SHP77 treated with DMSO at 0.1 percent for 48 hours (cell line): Measurements from ENCODE around the gene MMP8.

Experiments used
- DNase-seq: peaks from one replicate; lab custom pipeline; 2025; lab: John Stamatoyannopoulos, UW

Gene MMP8

GRCh38 chr11:102719620-102720277, 5.0 kb downstream of the MMP8 start:
- DNase-seq = no peak

DNA sequence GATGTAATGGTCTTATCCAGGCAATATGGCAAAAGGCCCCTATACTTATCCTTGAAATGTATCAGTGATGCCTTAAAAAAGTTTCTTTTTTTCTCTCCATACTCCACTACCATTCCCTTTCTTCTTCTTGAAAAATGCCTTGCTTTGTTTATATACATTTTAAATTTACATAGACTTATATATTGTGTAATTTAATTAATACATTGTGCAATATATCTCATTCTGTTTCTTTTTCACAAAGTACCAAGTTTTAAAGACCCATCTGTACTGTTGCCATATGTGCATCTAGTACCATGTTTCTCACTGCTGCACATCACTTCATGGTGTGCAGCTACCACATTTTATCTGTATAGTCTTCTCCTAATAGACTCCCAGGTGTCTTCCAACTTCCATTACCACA, 7.5 kb downstream of the MMP8 start:
- no peak for DNase-seq

DNA sequence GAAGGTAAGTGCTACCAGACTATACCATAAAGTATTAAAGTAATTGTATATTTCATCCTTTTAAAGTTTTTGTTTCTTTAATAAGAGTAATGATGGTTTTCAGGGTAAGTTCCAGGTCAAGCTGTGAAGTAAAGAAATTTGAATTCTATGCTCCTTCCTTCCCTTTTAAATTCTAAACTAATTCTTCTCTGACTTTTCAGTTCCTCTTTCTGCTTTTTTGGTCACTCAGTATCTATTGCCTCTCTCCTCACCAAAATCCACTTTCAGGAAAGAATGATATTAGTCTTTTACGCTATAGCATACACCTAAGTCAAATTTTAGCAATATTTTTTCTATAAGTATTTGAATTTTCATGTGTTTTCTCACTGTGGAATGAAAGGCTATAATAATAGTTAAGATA, 8.2 kb downstream of the MMP8 start:
- no peak for DNase-seq

DNA sequence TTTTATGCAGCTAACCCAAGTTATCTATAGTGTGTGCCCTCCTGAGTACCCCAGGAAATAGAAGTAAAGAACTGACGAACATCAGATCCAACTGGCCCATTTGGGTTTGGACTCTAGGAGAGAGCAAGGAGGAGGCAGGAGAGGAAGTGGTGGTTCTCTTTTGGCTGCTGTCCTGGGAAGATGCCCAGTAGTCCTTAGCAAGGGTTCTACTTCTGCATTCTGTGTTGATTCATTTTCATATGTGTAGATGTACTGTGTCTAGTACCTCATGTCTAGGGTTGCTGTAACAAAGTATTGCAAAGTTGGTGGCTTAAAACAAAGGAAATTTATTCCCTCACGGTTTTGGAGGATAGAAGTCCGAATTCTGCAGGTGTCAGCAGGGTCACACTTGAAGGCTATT, 12.6 kb downstream of the MMP8 start:
- DNase-seq = no peak

- DNase-seq = no peak
Observed at GRCh38 chr11:102709201-102709945, 15.4 kb downstream of the MMP8 start.

DNA sequence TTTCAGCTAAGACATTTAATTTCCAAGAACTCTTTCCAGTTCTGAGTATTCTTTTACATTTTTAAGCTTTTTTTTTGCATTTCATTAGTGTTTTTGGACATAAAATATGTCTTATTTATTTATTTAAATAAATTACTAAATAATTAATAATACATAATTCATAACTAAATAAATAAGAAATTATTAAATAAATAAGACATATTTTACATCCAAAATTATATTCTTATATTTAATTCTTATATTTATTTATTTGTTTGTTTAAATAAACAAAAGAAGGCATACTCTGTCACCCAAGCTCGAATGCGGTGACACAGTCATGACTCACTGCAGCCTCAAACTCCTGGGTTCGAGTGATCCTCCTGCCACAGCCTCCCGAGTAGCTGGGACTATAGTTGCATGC, 16.1 kb downstream of the MMP8 start:
- DNase-seq = no peak

DNA sequence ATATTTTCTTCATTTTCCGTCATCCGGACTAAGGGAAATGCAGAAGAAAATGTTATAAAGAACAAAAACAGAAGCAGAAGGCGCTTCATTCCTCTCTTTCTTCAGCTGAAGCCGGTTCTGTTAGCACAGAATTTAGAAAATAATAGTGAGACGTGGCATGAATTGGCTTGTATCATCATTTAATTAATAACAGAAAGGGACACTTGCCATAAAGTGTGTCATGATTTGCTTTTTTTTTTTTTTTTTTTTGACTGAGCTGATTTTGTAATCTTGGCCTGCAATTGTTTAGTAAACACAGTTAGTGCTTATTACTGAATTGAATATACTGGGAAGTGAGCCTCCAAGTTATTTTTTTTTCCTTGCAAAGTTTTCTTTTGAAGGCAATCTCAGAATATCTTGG, 19.1 kb downstream of the MMP8 start, which contains the start of gene MMP27:
TSS of gene MMP27 (minus strand) at position 144 of the 400 bp plus-strand sequence. CDS start at position 89, 55 bp downstream.
- DNase-seq = no peak

DNA sequence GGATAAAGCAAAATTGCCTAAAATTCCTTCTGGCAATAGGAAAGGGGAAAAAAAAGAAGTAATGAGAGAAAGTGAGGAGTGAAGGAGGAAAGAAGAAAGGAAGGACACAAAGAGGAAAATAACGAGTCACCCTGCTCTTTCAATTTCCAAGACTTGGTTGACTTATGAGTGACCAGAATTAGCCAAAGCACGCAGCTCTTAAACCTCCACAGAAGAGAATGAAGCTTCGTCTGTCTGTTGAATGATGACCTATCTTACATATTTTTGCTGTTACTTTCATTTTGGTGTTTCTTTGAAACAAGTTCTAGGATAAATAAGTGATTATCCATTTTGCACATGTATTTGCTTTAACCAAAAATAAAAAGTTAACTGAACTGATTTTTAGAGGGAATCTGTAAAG, 19.9 kb downstream of the MMP8 start:
- no peak for DNase-seq

- no peak for DNase-seq
Observed at GRCh38 chr11:102703826-102704493, 20.8 kb downstream of the MMP8 start.

DNA sequence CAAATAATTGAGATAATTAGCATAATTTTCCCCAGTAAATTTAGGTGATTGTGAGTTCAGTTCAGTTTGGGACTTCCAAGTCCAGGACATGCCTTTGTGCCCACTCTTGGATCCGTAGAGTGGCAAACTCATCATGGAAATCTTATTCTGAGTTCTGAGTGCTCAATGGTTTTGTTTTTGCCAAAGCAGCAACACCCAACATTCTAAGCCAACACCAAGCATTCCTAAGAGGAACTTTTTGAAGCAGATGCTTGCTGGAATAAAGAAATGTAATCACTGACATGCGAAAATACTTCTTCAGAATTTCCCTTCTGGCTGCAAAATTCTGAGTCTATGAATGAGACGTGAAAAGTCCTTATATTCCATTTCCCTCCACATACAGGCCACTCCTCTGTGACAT, 29.6 kb downstream of the MMP8 start:
- no peak for DNase-seq

- DNase-seq = no peak
Observed at GRCh38 chr11:102685754-102686153, 39.0 kb downstream of the MMP8 start.

DNA sequence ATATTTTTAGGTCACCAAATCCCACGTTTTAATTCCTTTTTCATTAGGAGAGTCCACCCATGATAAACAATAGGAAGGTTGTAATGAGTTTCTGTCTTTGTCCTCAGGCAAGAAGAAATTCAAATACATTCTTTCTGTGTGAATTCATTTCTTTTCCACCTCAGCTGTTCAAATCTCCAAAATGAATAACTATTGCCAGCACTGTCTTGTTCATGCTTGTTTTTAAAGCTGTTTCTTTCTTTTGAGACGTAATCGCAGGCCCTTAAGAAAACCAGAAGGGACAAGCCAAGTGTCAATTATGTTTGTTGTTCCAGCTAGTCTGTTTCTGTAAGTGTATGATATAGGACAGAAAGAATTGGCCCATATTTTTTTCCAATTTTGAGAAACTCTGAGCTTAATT, 39.4 kb downstream of the MMP8 start:
- no peak for DNase-seq

DNA sequence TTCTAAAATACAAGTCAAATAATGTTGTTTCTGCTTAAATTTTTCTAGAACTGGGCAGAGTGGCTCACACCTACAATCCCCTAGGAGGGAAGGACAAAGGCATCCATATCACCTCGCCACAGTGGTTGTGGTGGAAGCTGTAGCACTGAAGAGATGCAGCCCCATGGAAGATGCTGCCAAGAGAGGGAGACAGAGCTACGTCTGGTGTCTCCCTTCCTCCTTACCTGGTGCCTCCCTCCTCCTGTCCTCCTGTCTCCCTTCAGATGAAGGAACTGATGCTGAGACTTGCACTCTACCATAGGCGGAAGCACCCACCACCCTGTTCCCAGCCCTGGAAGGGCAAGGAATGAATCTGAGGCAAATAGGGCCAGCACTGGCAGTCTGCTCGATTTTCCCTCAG, 41.5 kb downstream of the MMP8 start:
- DNase-seq = no peak

GRCh38 chr11:102680945-102681344, 43.8 kb downstream of the MMP8 start:
- no peak for DNase-seq

DNA sequence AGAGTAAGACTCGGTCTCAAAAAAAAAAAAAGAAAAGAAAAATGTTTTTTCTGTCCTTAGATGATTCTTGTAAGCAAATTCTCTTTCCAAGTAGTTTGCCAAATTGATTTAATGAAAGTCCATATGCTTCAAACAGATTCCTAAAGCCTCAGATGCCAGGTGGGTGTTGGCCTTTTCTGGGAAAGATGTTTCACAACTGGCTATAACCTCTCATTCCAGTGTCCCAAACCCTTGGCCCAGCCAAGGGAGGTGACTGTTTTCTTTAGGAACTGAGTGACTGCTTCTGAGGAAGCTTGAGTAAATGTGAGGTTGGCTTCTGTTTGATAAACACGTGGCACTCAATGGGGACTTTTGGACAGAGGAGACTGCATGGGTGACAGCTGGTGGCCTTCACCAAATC, 46.7 kb downstream of the MMP8 start:
- no peak for DNase-seq

GRCh38 chr11:102676084-102676483, 48.7 kb downstream of the MMP8 start:
- DNase-seq = no peak

- no peak for DNase-seq
Observed at GRCh38 chr11:102669664-102670063, 55.1 kb downstream of the MMP8 start.

GRCh38 chr11:102666331-102666957, 58.3 kb downstream of the MMP8 start:
- no peak for DNase-seq

GRCh38 chr11:102664001-102664752, 60.6 kb downstream of the MMP8 start:
- no peak for DNase-seq

DNA sequence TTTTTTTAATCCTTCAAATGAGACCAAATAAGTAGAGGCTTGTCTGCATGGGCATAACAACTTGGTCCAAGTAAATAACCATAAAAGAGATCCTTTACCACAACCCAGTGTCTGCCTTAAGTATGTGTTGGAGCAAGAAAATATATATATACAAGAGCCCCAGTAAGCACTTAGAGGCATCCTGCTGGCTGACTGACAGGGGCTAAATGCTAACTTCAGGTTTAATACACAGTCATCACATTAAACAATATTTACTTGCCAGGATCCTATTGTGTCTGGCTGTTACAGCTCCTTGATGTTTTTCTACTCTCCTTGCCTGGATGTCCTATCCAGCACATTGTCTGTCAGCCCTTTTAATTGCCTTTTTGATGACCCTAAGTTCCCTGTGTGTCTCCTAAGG, 62.1 kb downstream of the MMP8 start:
- no peak for DNase-seq
